Gastroesophageal sphincter (tissue), 4 donors: Measurements from ENCODE around the gene MFSD6. TPM values are rescaled to one million over a fixed set of nuclear protein-coding genes. Genes with fewer than 3 reads are reported as not detected.

ENCODE experiments used
- ATAC-seq: fragments of 150-250 bp; one replicate; pipeline ENCODE4 v1.9.1; 2016; ENCODE audit warnings: mild to moderate bottlenecking, moderate library complexity
- H3K27ac ChIP-seq, 4 donors: fragments of 200-600 bp; sonication (generic) in 3 of 4; 1 replicate in 3 of 4; 2 replicates in 1 of 4; pipeline ENCODE4 v1.5.1; 2016 to 2019
- H3K27me3 ChIP-seq: fragments of 200-600 bp; sonication (generic); one replicate; pipeline ENCODE4 v1.5.1; 2019
- H3K36me3 ChIP-seq, 2 donors: fragments of 200-600 bp; sonication (generic); one replicate each; pipeline ENCODE4 v1.5.1; 2019; ENCODE audit warnings: control low read depth in 1 of 2
- H3K4me1 ChIP-seq, 3 donors: fragments of 200-600 bp; sonication (generic); 1 replicate in 2 of 3; 2 replicates in 1 of 3; pipeline ENCODE4 v1.5.1; 2016 to 2019; ENCODE audit warnings: control low read depth in 2 of 3
- H3K4me3 ChIP-seq, 2 donors: fragments of 200-600 bp; sonication (generic); one replicate each; pipeline ENCODE4 v1.5.1; 2019; ENCODE audit warnings: mild to moderate bottlenecking in 1 of 2, moderate library complexity in 1 of 2
- H3K9me3 ChIP-seq, 3 donors: fragments of 200-600 bp; sonication (generic); one replicate each; pipeline ENCODE4 v1.5.1; 2017 to 2019; ENCODE audit warnings: control low read depth in 2 of 3
- EP300 ChIP-seq: sonication (generic); formaldehyde crosslinking; IDR thresholded peaks from one replicate; pipeline ENCODE4 v1.6.1; 2017; ENCODE audit warnings: antibody characterized with exemption, mild to moderate bottlenecking
- POLR2A ChIP-seq, 2 donors: fragments of 450-650 bp; IDR thresholded peaks; one replicate each; pipeline ENCODE4 v1.6.1; 2017; ENCODE audit warnings: antibody characterized with exemption in 2 of 2, mild to moderate bottlenecking in 2 of 2, moderate library complexity in 1 of 2
- POLR2AphosphoS5 ChIP-seq: sonication (generic); formaldehyde crosslinking; IDR thresholded peaks from one replicate; pipeline ENCODE4 v1.6.1; 2017; ENCODE audit warnings: antibody characterized with exemption
- WGBS, 2 donors: methylation state at CpG; one replicate each; pipeline ENCODE4 v1.1.5; 2018; ENCODE audit warnings: low coverage in 1 of 2; 5-methylcytosine and 5-hydroxymethylcytosine counted together
- total RNA-seq, 4 donors: library from RNA; depleted of rRNA; stranded (reverse); fragments of >200 nt; gene quantifications; one replicate each; pipeline ENCODE4 v1.1.0, GENCODE V29; 2016
- TF ChIP-seq, protein P1 (sequence below), 4 experiments: fragments of 200-600 bp in 2 of 4; fragments of 450-650 bp in 2 of 4; sonication (generic) in 1 of 4; IDR thresholded peaks; one replicate each; pipeline ENCODE4 v1.5.1; 2017 to 2019; ENCODE audit warnings: antibody characterized with exemption in 4 of 4, mild to moderate bottlenecking in 2 of 4, moderate library complexity in 2 of 4

MFSD6 gene
- total RNA-seq, 4 donors from 2014 or later: 80.2 to 176 (median 143) TPM

DNA sequence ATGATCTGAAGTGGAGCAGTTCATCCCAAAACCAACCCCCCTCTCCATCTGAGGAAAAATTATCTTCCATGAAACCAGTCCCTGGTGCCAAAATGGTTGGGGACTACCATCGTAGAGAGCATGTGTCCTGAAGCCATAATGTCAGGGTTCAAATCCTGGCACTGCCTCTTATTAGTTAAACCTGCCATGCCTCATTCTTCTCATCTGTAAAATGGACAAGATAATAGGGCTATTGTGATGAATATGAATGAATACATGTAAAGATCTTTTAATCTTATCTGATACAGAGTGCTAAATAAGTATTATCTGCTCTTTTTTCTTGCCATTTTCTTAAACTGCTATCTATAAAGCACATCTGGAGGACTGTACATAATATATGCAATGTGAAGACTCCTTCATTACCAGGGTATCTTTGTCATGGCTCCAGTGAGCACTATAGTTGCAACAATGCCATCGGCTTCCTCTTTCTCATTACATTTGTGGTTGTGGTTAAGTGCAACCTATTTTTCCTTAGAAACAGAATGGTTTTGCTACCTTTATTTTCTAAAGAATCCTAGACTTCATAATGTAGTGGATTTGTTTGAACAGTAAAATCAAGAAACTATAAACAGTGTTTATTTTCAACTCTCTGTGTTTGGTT is 27.0 kb downstream of the MFSD6 start:
- Histone ChIP-seq H3K9me3 (no peaks in the 10 kb centered on the region), H3K4me1 (peaks cover 0 to 58% (median 0%) of the 10 kb centered on the region in 3 donors), H3K27ac (no peak overlapping the region), H3K4me3 (no peak overlapping the region), H3K27me3 (no peaks in the 10 kb centered on the region), H3K36me3 (peaks cover 0 to 26% of the 10 kb centered on the region in 2 donors)
- ATAC-seq: no peak
- WGBS, 2 donors: 83 to 88% methylated on average over 2 of the region's 2 CpGs
- no peak for TF ChIP-seq EP300
- TF ChIP-seq POLR2A (IDR thresholded peaks at IDR 0.05): no peak
- TF ChIP-seq, protein P1, sequence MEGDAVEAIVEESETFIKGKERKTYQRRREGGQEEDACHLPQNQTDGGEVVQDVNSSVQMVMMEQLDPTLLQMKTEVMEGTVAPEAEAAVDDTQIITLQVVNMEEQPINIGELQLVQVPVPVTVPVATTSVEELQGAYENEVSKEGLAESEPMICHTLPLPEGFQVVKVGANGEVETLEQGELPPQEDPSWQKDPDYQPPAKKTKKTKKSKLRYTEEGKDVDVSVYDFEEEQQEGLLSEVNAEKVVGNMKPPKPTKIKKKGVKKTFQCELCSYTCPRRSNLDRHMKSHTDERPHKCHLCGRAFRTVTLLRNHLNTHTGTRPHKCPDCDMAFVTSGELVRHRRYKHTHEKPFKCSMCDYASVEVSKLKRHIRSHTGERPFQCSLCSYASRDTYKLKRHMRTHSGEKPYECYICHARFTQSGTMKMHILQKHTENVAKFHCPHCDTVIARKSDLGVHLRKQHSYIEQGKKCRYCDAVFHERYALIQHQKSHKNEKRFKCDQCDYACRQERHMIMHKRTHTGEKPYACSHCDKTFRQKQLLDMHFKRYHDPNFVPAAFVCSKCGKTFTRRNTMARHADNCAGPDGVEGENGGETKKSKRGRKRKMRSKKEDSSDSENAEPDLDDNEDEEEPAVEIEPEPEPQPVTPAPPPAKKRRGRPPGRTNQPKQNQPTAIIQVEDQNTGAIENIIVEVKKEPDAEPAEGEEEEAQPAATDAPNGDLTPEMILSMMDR (IDR thresholded peaks at IDR 0.05): no peak

DNA sequence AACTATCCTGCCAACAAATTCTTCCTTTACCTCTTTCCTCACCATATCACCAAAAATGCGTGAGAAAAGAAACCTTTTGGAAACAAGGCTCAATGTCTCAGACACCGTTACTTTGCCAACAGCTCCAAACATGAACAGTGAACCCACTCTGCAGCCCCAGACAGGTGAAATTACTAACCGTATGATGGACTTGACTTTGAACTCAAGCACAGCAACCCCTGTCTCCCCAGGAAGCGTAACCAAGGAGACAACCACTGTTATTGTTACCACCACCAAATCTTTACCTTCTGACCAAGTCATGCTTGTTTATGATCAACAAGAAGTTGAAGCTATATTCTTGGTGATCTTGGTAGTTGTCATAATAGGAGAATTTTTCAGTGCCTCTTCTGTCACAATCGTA is 28.4 kb downstream of the MFSD6 start:
- TF ChIP-seq POLR2A (IDR thresholded peaks at IDR 0.05) (no peak), EP300 (no peak), POLR2AphosphoS5 (no peak)
- TF ChIP-seq, protein P1 (IDR thresholded peaks at IDR 0.05): no peak
- no peaks in the 10 kb centered on the region for H3K27me3 ChIP-seq
- no peak overlapping the region for H3K27ac ChIP-seq
- H3K4me3 ChIP-seq: no peak overlapping the region
- H3K9me3 ChIP-seq: no peaks in the 10 kb centered on the region
- no peak for ATAC-seq
- 95% methylated on average over 5 of the region's 5 CpGs for WGBS, 2 donors
- peaks cover 0 to 26% of the 10 kb centered on the region in 2 donors for H3K36me3 ChIP-seq
- H3K4me1 ChIP-seq: peaks cover 0 to 70% (median 0%) of the 10 kb centered on the region in 3 donors

DNA sequence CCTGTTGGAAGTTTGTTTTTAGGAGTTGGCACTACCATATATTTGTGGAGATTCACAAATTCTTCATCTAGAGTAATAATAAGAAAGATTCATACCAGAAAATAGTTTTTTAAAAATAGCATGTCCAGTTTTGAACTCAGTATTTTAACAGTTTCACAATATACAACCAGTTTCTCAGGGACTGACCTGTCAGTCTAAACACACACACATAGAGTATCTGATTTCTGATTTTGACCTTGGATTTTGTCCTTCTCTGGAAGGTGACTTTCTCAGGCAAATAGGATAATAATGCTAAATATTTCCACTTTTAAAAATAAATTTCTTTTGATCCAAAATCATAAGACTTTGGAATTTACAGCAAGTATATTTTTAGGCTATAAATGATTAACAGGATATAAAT is 32.0 kb downstream of the MFSD6 start:
- H3K4me1 ChIP-seq: peaks cover 8 to 77% (median 13%) of the 10 kb centered on the region in 3 donors

DNA sequence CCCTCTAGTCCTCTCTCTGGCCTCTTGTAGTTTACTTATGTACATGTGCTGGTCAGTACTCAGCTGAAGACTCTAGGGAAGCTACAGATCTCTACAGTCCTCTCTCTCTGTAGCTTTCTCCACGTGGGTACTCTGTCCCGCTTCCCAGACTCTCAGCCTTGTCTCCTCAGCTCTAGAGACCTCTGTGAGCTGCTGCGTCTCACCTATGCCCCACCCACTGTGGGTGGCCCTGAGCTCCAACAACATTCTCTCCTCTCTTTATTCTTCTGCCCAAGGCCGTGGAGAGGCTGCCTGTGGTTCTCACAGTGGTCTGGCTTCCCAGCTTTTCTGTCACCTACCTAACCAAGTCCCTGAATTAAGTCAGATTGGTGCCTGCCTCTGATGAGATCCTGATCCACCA is 33.4 kb downstream of the MFSD6 start:
- peaks cover 8 to 82% (median 19%) of the 10 kb centered on the region in 3 donors for H3K4me1 ChIP-seq
- H3K27ac ChIP-seq: no peak overlapping the region
- H3K27me3 ChIP-seq: no peaks in the 10 kb centered on the region
- H3K9me3 ChIP-seq: no peaks in the 10 kb centered on the region
- 75 to 84% methylated on average over 3 to 4 of the region's 4 CpGs for WGBS, 2 donors
- peaks cover 0 to 18% of the 10 kb centered on the region in 2 donors for H3K36me3 ChIP-seq
- TF ChIP-seq, protein P1 (IDR thresholded peaks at IDR 0.05): no peak
- no peak for TF ChIP-seq POLR2AphosphoS5
- TF ChIP-seq POLR2A (IDR thresholded peaks at IDR 0.05): no peak
- no peak for TF ChIP-seq EP300
- ATAC-seq: no peak
- H3K4me3 ChIP-seq: no peak overlapping the region

More for the DNA sequence above, 32.0 kb downstream of the MFSD6 start:
- no peak for TF ChIP-seq POLR2AphosphoS5
- no peak for TF ChIP-seq EP300
- H3K4me3 ChIP-seq: no peak overlapping the region
- H3K27me3 ChIP-seq: no peaks in the 10 kb centered on the region
- H3K36me3 ChIP-seq: peaks cover 0 to 26% of the 10 kb centered on the region in 2 donors
- no peak for ATAC-seq
- H3K27ac ChIP-seq: no peak overlapping the region
- no peaks in the 10 kb centered on the region for H3K9me3 ChIP-seq

DNA sequence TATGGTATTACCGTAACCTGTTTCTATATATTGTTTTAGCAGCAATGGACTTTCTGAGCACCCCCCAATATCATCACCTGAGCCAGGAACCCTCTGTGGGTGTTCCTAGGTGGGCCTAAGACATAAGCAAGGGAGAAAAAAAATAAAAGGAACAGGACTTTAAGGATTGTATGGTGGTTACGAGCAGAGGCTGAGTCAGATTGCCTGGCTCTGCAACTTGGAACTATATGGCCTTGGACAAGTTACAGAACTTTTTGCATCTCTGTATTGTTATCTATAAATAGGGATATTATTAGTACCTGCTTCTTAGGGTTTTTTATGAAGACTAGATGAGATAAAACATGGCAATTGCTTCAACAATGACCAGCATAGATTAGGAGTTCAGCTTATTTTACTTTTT is 34.9 kb downstream of the MFSD6 start:
- no peaks in the 10 kb centered on the region for H3K27me3 ChIP-seq
- peaks cover 8 to 92% (median 19%) of the 10 kb centered on the region in 3 donors for H3K4me1 ChIP-seq
- no peak for ATAC-seq
- TF ChIP-seq POLR2AphosphoS5 (no peak), EP300 (no peak), POLR2A (IDR thresholded peaks at IDR 0.05) (no peak)
- TF ChIP-seq, protein P1 (IDR thresholded peaks at IDR 0.05): no peak
- no peak overlapping the region for H3K27ac ChIP-seq
- no peak overlapping the region for H3K4me3 ChIP-seq
- peaks cover 0 to 4% of the 10 kb centered on the region in 2 donors for H3K36me3 ChIP-seq
- H3K9me3 ChIP-seq: no peaks in the 10 kb centered on the region
- 65 to 70% methylated on average over 2 of the region's 2 CpGs for WGBS, 2 donors
